Hematopoietic multipotent progenitor cell treated with erythropoietin and hydrocortisone succinate and interleukin-3 and kit ligand, for 15 days (in vitro differentiated cells): ENCODE data around the gene COPA.
A peak's percentile ranks its signal among the peaks of the same experiment; 100 is the strongest.
"Not testable (repeated sequence)": the region's sequence is repeated elsewhere in the genome, so short reads cannot be mapped to it uniquely, and the experiment has no call there.

ENCODE experiments used
- DNase-seq: peaks from one replicate; pipeline ENCODE4 v3.0.0-alpha.2; 2015; ENCODE audit warnings: low spot score

The COPA gene

DNA sequence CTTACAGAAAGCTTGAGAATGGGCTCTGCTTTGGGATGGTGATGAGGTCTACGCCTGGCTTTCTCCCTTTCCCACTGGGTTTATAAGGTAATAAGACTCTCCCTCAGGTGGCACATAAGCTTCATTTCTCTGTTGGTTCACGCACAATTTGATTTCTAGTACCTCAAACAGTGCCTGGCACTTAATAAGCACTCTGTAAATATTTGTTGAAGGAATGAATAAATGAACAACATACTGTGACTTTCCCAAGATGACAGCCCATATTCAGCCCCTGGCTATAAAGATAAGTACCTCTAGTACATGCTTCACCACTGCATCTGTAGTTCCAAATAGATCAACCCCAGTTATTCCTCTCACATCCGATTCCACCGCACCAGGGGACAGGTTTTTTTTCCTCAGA, 17.8 kb downstream of the COPA start:
- no peak for DNase-seq

DNA sequence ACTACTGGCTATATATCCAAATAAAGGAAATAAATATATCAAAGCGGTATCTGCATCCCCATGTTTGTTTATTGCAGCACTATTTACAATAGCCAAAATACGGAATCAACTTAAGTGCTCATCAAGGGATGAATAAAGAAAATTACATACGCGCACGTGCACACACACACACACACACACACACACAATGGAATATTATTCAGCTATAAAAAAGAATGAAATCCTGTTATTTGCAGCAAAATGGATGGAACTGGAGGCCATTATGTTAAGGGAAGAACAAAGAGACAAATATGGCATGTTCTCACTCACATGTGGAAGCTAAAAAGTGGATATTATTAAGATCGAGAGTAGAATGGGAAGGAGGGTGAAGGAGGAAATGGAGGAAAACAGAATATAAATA, 20.2 kb downstream of the COPA start:
- DNase-seq, result no peak

- no peak for DNase-seq
Observed at GRCh38 chr1:160315359-160315758, 27.7 kb downstream of the COPA start.

- no peak for DNase-seq
Observed at GRCh38 chr1:160309571-160309970, 33.5 kb downstream of the COPA start.

GRCh38 chr1:160309185-160309557, 33.9 kb downstream of the COPA start:
- no peak for DNase-seq

DNA sequence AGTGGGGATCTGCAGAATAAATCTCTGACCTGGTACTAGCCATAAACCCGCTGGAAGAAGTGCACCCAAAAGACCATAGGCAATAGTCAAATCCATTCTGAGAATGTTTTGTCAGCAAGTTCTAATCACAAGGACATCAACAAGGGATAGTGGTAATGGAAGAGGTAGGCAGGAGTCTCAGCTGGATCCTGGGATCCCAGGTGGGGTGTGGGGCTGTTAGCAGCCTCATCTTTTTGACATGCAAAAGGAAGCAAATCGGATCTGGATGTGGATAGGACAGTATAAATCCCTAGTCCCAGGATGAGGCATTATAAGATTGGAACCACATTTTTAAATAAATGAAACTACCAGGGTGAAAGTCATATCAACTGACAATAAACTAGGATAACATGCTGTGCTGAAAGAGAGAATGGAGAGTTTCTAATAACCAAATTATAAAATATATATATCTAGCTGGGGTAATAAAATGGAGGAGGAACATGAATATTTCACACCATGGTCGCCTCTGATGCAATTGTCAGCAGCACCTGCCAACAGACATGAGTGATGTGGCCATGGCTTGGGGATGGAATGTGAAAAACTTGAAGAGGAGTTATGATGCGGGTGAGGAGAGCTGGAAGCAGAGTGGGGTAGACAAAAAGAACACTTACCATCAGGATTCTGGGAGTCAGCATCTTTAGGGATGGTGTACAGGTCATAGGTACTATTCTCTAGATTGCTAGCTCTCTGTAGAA, 34.4 kb downstream of the COPA start:
- DNase-seq, result no peak

GRCh38 chr1:160307118-160307791, 35.8 kb downstream of the COPA start:
- DNase-seq, result no peak

GRCh38 chr1:160300173-160300572, 42.9 kb downstream of the COPA start:
- no peak for DNase-seq

- DNase-seq, result no peak
Observed at GRCh38 chr1:160296036-160296435, 47.0 kb downstream of the COPA start.

GRCh38 chr1:160293020-160293968, 49.8 kb downstream of the COPA start:
- DNase-seq, result no peak

DNA sequence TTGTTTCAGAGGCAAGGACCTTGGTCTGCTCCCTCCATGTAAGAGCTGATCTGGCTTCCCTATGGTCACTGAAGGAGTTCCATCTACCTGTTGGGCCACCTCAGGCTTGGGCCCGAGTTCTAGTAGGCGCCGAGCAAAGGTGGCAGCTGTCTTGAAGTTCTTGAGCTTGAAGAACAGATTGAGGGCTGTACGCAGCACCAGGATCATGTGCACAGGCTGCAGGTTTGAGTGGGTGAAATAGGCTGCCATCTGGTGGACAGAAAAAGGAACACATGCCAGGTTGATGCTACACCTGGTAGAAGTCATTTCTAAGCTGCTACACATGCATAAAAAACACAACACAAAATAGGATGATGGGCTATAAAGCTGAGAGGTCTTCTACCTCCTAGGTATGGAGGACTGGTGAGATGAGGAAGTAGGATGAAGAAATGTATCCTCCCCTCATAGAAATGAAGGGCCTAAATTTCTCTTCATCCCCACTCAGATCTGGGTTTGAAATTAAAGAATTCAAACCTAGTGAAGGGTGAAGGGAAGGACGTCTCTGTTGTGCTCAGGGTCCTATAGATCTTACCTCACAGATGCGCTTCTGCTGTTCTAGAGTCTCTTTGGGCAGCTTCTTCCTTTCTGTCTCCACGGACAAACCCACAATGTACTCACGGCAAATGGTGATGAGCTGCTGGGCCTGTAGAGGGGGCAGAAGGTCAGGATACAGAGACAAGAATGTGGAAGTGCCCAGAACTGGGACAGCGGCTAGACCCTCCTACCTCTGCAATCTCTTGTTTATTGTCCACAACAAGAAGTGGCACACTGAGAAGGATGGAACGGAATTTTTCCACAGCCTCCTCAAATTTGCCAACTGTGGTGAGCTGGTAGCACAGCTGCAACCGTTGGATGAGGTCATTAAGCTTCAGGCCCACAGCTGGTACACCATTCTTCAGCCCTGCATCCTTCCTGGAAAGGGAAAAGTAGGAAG, 51.5 kb downstream of the COPA start:
- peak; percentile 77 for DNase-seq

DNA sequence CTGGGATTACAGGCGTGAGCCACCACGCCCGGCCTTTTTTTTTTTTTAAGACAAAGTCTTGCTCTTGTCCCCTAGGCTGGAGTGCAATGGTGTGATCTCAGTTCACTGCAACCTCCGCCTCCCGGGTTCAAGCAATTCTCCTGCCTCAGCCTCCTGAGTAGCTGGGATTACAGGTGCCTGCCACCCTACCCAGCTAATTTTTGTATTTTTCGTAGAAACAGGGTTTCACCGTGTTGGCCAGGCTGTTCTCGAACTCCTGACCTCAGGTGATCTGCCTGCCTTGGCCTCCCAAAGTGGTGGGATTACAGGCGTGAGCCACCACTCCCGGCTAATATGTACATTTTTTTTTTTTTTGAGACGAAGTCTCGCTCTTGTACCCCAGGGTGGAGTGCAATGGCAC, 55.3 kb downstream of the COPA start:
- not testable (repeated sequence) for DNase-seq

DNA sequence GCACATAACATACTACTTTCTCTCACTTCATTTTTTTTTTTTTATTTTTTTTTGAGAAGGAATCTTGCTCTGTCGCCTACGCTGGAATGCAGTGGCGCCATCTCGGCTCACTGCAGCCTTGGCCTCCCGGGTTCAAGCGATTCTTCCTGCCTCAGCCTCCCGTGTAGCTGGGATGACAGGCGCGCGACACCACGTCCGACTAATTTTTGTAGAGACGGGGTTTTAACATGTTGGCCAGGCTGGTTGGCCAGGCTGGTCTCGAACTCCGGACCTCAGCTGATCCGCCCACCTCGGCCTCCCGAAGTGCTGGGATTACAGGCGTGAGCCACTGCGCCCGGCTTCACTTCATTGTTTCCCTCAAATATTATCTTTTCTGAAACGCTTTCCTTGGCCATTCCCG, 57.5 kb downstream of the COPA start:
- DNase-seq, result no peak

GRCh38 chr1:160284782-160285344, 58.2 kb downstream of the COPA start, which contains the start of gene PEX19:
PEX19 (minus strand) TSS chr1:160285133; CDS start chr1:160285124, 9 bp downstream.
- peak; percentile 94 for DNase-seq

DNA sequence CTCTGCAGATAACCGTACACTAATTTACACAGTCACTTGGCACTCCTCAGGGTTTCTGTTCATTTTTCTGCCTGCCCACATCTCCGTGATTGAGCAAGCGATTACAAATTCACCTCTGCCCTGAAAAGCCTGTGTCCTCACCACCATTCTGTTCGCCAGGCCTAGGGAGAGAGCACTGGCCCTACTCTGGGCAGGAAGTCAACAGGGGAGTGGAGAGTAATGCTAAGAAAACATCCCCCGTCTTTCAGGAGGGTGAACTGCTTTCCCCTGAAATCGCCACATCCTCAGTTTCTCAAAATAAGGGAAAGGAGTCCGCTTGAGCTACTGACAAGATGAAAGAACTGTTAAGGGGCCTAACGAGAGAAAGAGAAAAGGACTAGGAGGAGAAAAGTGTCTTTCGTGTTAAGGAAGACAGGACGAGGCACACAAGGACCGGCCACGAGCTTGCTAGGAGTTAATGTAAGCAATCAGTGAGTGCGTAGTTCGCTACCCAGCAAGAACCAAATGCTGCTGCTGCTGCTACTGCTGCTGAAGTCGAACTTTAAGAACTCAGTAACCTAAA, 58.7 kb downstream of the COPA start:
- peak; percentile 37 for DNase-seq

DNA sequence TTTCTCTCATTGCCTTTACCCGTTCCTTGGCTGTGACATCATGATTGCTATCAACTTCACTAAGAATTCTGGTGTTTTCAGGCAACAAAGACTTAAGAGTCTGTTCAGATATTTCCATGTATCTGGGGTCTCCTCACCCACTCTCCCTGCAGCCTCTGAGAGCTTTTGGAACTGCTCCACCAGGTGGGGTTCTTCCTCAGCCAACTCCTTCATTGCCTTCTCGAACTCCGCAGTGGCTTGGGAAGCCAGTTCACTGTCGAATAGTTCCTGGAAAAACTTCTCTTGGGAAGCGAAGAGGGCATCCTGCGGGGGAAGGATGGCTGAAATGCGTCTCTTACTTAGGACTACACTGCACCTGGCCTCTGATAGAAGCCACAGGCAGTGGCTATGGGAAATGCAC, 60.2 kb downstream of the COPA start:
- DNase-seq, result no peak

- no peak for DNase-seq
Observed at GRCh38 chr1:160277987-160278386, 65.1 kb downstream of the COPA start.

DNA sequence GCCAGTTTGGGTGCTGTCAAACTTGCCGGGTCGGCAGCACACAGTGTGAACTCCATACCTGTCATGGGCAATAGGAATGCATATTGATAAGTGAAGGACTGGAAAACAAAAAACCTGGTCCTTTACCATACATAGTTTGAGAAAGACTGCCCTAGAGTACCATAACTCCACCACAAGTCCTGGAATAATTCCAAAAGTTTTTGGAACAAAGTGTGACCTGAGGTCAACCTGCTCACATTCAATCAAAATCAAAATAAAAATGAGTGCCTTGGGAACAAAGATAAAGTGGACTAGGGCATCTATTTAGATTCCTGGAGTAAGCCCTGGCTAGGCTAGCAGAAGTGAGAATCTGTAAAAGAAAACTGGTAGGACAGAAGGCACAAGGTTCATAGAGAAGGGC, 65.7 kb downstream of the COPA start:
- DNase-seq, result no peak

- no peak for DNase-seq
Observed at GRCh38 chr1:160271025-160271424, 72.0 kb downstream of the COPA start.

GRCh38 chr1:160267284-160267991, 75.6 kb downstream of the COPA start:
- DNase-seq, result no peak
